HG03558 (cell line): Measurements from ENCODE around the gene EFCAB7.
"Not testable (repeated sequence)": the region's sequence is repeated elsewhere in the genome, so short reads cannot be mapped to it uniquely, and the experiment has no call there.

Experiments used
- ATAC-seq: cut with Tn5 transposase; IDR thresholded peaks from one replicate; pipeline ENCODE4 v1.9.1; 2021; ENCODE audit warnings: moderate number of reproducible peaks; ENCODE audit not compliant: unreplicated experiment; ENCODE audit errors: extremely low read depth

EFCAB7 gene

GRCh38 chr1:63547621-63548294 is 24.4 kb downstream of the EFCAB7 start:
- ATAC-seq, result no peak

DNA sequence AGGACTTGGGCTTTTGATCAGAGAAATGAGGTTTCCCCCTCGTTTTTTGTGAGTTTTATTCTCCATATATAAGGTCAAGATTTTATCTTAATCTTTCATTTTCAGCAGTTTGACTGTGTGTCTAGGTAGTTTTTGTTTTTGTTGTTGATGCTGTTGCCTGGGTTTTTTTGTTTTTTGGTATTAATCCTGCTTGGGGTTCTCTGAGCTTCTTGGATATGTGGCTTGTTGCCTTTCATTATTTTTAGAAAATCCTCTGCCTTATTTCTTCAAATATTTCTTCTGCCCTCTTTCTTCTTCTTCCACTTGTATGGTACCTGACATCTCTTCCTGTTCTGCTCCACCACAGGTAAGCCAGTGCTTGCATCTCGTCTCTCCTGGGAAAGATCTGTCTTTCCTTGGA is 25.0 kb downstream of the EFCAB7 start:
- ATAC-seq, result no peak

DNA sequence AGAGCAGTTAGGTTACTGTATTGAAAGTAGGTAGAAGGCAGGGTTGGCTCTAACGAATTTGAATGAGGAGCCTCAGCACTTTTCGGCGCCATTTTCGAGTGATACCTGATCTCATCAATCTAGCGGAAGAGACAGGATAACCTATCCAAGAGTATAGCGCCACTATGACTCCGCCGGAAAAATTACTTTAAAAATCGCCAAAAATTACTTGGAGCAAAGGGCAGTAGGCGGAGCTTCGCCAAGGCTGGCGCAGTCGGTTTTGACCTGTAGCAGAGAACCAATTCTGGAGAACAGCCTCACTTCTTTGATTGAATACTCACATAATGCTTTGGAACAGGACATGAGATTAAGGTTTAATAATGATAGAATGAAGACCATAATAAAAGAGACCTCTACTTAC is 25.6 kb downstream of the EFCAB7 start:
- ATAC-seq, result no peak

GRCh38 chr1:63555480-63555879 is 32.2 kb downstream of the EFCAB7 start:
- no peak for ATAC-seq

DNA sequence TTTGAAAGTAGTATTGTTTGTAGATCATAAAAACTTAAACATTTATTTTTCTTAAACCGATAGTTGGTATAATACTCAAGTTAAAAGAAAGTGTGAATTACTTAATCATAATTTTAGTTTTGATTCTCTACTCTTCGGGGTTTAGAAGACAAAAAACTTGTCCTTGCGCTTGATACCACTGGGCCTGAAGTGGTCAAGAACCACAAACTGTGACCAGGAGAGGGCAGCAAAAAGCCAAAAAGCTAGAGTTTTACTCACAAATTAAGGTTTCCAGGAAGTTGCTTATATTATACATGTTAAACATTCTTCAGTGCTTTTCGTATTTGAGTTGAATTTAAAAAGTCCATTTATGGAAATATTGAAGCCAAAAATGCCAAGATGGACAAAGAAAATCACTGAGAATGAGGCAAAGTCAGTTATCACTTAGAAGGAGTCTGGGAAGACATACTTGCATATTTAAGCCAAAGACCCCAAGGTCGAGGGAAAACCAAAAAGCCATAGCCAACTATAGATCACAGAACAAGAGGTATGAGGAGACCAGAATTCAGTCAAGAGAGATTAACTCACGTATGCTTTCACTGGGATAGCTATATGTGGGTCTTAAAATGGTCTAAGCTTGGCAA is 34.2 kb downstream of the EFCAB7 start:
- ATAC-seq, result no peak

- no peak for ATAC-seq
Observed at GRCh38 chr1:63559357-63559756, 36.0 kb downstream of the EFCAB7 start.

DNA sequence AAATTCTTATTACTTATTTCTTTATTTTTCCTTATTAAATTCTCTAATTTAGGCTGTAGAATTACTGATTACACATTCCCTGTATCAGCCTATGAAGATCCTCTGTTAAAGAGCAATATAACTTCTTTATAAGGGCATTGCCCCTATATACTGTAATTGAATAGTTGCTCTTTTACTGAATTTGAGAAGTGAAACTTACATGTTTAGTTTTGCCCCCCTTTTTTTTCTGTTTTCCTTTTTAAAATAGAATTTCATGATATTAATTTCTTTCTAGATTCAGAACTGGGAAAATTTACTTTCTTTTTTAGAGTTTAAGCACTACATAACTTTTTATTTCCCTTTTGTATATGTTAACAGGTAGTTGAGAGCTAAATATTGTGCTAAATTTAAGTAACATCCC is 40.4 kb downstream of the EFCAB7 start:
- no peak for ATAC-seq

DNA sequence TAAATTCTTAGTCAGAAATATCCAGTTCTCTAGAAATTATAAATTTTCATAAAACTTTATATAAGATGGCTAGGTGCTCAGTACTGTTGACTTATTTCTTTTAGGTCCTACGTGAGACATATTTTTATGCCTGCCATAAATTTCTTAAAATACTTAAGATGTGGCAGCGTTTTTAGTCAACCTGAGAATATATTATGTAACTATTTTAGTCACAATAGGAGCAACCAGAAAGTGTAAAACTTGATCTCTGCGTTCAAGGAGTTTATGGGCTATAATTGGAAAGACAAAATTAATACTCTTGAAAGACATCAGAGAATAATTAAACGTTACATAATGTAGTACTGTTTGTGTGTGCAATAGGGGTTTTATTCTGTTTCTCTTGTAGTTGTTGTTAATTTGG is 45.7 kb downstream of the EFCAB7 start:
- no peak for ATAC-seq

- ATAC-seq, result no peak
Observed at GRCh38 chr1:63569640-63570316, 46.5 kb downstream of the EFCAB7 start.

GRCh38 chr1:63572686-63573085 is 49.4 kb downstream of the EFCAB7 start:
- not testable (repeated sequence) for ATAC-seq

DNA sequence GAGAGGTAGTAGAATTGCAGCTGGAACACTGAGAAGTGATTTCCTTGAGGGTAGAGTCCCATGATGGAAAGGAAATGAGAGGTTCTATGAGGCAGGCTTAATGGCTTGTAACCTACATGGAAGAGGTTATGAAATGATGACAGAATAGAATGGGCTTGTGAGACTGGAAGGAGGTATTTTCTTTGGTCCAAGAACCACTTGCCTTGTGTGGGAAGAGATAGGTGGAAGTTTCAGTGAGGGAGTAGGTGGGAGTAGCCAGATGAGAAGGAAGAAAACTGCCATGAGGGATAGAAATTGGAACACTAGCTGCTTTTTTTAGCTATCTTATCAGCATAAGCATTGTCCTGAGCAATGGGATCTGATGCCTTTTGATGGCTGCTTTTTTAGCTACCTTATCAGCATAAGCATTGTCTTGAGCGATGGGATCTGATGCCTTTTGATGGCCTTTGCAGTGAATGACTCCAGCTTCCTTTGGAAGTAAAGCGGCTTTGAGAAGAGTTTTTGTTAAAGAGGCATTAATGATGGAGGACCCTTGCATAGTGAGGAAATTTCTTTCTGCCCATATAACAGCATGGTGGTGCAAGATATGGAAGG is 51.0 kb downstream of the EFCAB7 start:
- not testable (repeated sequence) for ATAC-seq

DNA sequence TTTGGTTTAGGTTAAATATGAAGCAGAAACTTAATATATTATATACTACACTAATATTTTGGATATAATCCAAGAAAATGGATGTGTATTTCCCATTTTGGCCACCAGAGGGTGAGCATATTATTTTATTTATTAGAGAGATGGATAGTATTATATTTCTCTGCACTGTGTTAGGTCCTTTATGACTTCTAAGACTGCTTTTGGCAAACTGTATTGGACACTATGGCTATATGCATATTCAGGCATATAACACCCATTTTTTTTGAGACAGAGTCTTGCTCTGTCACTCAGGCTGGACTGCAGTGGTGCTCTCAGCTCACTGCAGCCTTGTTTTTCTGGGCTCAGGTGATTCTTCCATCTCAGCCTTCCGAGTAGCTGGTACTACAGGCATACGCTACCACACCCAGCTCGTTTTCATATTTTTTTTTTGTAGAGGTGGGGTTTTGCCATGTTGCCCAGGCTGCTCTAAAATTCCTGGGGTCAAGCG is 52.1 kb downstream of the EFCAB7 start:
- no peak for ATAC-seq

DNA sequence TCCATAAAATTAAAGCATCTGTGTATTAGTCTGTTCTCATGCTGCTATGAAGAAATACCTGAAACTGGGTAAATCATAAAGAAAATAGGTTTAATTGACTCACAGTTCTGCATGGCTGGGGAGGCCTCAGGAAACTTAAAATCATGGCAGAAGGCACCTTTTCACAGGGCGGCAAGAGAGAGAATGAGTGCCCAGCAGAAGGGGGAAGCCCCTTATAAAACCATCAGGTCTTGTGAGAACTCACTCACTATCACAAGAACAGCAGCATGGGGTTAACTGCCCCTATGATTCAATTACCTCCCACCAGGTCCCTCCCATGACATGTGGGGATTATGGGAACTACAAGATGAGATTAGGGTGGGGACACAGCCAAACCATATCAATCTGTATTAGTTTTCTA is 63.0 kb downstream of the EFCAB7 start:
- not testable (repeated sequence) for ATAC-seq

DNA sequence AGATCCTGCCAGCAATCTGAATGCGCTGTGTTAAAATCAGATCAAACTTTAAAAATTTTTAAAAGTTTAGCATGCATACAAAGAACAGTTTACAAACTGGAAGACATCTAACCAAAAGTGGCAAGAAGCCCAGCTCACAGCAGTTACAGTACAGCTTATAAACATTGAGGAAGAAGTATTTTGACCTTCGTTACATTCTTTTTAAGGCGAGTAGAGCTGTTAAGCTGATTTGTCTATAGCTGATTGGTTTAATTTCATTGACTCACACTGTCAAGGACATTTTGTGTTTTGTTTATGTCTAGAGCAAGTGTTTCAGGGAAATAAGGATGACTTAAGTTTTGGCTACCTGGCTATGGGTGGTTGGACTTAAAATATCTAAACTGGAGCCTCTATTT is 66.8 kb downstream of the EFCAB7 start:
- no peak for ATAC-seq

DNA sequence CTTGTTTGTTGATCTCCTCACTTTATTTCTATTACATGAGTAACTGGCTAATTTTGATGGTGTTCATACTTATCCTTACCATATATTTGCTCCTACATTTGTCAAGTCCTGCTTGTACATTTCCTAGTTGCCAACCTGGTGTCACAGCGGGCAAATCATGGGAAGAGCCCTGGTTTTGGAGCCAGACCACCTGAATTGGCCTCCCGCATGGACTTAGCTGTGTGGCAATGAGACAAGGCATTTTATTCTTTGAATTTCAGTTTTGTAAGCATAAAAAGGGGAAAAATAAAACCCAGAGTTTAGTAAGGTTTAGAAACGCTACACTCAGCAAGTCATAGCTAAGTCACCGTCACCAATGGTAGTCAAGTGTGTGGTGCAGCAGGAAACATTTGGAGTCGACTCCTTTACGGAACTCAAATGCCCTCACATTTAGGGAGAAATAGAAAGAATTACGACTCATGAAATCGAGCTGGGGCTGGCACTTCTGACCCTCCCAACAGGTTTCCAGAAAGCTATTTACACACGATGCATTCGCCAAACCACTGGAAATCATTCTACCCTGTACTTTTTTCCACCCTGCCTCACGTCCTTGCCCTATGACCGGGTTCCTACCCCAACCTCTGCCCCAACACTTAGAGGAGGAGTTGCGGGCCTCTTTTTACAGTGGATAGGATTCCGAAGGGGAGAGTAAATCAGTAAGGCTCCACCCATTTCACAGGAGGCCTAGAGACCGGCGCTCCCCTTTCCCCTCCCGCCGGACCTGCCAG is 69.4 kb downstream of the EFCAB7 start:
- peak; percentile 66 for ATAC-seq

GRCh38 chr1:63593303-63593885 is 70.1 kb downstream of the EFCAB7 start, which contains the start of gene PGM1:
PGM1 (plus strand) TSS chr1:63593411; CDS start chr1:63593489, 78 bp downstream.
- peak; percentile 48 for ATAC-seq

GRCh38 chr1:63593886-63594605 is 70.7 kb downstream of the EFCAB7 start:
- ATAC-seq, result peak; percentile 23

DNA sequence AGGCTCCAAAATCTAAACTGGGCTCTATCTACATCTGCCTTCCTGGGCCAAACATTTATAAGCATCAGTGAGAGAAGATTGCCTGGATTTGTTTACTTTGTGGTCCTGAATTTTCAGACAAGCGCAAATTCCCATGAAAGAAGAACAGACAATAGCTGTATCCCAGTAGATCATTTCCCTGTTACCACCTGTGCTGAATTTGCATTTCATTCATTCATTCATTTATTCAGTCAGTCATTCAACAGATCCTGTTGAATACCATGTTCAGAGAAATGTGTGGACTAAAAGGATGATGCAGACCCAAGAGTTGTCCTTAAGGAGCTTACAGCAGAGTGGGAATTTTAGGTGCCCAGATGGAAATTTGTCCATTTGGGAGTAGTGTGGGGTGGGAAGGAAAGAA is 72.1 kb downstream of the EFCAB7 start:
- no peak for ATAC-seq

DNA sequence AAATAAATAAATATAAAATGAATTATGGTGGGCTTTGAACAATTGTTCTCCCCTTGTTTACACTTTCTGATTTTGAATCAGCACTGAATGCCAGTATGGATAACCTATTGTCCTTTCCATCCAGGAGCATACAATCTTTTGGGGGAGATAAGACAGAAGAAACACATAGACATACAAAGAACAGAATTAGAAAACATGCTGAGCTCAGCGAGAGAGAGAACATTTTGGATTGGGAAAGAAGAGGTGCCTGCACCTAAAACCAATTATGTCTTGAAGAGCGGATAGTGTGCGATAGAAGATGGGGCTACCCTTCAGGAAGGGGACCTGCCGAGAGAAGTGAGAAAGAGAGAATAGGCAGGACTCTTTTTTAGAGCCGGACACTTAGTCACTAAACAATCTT is 76.5 kb downstream of the EFCAB7 start:
- no peak for ATAC-seq
